SH-SY5Y (cell line): ENCODE data around the gene INSIG1.

Source experiments
- GATA2 ChIP-seq: IDR thresholded peaks from 2 replicates; pipeline ENCODE4 v1.6.1; 2011; ENCODE audit warnings: mild to moderate bottlenecking, low read depth, low read length
- GATA3 ChIP-seq: IDR thresholded peaks from 2 replicates; pipeline ENCODE4 v1.6.1; 2011; ENCODE audit warnings: low read depth, mild to moderate bottlenecking, low read length, moderate library complexity

INSIG1 gene

GRCh38 chr7:155297517-155298287 is at the start of gene INSIG1:
INSIG1 (plus strand) TSS chr7:155297878; CDS start chr7:155298286, 408 bp downstream.
- no peak for TF ChIP-seq GATA2
- no peak for TF ChIP-seq GATA3

GRCh38 chr7:155248366-155248756 is 49.3 kb upstream of the INSIG1 start:
- TF ChIP-seq GATA2: no peak
- no peak for TF ChIP-seq GATA3

DNA sequence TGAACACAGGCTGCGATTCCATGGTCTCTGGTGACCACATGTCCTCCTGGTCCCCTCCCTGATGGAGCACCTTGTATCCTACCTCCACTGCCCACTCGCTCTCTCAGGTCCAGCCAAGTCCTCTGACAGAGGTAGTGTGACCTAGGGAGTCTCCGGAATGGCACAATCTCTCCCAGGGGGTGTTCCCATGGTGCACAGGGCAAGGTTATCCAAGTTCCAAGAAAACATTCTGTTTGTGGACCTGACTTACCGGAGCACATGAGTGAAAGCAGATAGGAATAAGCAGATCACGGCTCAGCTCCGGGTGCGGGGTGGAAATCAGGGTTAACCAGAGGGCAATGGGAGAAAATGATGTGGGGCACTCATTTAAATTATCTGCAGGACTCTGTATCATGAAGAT is 45.8 kb upstream of the INSIG1 start:
- TF ChIP-seq GATA3 (no peak), GATA2 (no peak)

- TF ChIP-seq GATA3: no peak
- TF ChIP-seq GATA2: no peak
Observed at GRCh38 chr7:155252444-155252887, 45.2 kb upstream of the INSIG1 start.

DNA sequence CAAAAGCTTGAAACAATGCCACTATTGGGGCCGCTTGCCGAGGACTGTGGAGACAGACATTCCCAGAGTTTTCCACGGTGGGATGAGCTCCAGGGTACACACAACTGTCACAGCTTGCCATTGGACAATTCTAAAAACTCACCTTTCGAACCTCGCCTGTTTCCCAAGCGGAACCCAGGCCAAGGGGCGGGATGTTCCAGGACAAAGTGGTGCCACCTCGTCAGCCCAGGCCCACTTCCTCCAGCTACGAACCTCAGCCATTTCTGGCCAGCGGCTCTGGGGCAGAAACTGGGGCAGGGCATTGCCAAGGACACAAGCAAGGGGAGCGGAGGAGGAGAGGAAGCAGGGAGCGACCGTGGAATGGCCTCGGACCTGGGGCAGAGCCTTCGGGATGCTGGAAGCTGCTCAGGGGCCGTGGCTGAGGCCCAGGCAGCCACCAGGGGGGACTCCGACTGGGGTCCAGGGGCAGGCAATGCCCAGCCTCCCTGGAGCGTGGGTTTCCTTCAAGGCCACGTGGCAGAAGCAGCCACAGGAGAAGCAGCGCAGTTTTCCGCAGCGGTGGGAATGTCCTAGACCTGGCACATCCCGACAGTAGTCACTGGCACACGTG is 44.7 kb upstream of the INSIG1 start:
- TF ChIP-seq GATA3 (no peak), GATA2 (no peak)

DNA sequence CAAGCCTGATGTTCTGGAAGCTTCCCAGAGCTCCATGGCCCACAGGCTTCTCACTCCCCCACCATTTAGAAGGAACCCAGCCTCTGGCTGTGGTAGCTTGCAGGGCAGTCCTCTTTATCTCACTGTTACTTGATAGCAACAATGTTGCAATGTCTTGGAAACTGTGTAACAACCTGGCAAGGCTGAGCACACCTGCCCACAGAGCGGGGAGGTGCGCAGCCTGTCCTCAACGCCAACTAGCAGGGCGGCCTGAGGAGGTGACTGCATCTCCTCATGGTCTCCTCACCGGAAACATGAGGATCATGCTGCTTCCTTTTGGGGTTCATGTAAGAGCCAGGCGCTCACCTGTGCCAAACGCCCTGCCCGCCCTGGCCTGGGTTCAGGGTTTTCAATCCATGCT is 43.7 kb upstream of the INSIG1 start:
- no peak for TF ChIP-seq GATA2
- no peak for TF ChIP-seq GATA3

DNA sequence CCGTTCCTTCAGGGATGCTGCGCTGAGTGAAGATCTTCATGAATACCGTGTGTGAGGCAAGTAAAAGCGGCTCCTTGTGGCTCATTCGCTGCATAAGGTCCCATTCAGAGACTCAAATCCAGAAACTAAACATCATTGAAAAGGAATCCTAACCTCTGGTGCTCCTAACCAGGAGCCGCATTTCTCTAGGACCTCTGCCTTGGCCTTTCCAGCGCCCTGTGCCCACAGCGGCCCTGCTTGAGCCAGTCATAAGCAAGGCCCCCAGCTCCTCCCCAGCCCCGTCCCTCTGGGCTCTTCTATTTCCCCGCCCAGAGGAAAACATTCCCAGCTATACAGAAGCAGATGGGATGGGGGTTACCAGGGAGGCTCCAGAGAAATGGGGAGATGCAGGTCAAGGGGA is 42.6 kb upstream of the INSIG1 start:
- no peak for TF ChIP-seq GATA2
- no peak for TF ChIP-seq GATA3

DNA sequence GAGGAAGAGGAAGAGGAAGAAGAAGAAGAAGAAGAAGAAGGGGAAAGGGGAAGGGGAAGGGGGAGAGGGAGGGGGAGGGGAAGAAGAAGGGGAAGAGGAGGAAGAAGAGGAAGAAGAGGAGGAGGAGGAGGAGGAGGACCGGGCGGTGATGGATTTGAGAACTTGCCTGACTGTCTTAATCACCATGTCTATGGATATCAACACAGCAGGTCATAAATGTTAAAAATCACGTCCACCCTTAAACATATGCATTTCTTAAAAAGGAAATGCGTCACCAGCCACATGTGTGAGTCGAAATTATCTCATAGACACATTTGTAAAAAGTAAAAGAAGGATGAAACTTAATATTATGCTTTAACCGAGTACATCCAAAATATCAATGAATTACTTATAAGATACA is 42.1 kb upstream of the INSIG1 start:
- TF ChIP-seq GATA2: no peak
- TF ChIP-seq GATA3: no peak

GRCh38 chr7:155256081-155256760 is 41.5 kb upstream of the INSIG1 start:
- TF ChIP-seq GATA3 (no peak), GATA2 (no peak; the same call in 1 of the 2 replicates)

DNA sequence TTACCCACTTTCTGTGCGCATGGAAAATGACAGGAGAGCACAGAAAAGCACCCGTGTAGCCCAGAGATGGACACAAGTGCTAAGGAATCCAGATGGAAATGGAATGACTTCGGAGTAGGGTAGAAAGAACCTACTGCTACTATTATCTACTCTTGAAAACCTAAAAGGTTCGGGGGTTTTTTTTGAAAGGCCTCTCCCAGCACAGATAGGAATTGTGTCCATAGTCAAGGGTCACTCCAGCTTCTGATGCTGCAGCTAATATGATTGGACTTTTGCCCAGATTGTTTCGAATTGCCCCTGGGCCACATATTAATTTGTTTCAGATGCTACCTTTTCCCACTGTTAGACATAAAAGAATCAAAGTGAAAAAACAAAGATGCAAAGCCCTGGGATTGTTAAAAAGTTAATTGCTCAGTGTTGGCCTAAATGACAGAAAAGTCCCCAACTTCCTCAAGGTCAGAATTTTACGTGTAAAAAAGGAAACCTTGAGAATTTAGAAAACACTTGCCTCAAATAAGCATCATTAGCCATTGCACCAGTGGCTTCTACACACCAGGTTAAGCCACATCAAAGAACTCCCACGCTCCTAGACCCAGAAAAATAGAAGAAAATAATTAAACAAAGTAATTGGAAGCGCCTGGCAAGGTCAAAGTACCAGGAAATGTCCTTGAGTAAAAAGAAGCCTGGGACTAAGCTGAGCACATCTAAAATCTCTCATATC is 40.8 kb upstream of the INSIG1 start:
- TF ChIP-seq GATA3: no peak
- TF ChIP-seq GATA2: no peak

DNA sequence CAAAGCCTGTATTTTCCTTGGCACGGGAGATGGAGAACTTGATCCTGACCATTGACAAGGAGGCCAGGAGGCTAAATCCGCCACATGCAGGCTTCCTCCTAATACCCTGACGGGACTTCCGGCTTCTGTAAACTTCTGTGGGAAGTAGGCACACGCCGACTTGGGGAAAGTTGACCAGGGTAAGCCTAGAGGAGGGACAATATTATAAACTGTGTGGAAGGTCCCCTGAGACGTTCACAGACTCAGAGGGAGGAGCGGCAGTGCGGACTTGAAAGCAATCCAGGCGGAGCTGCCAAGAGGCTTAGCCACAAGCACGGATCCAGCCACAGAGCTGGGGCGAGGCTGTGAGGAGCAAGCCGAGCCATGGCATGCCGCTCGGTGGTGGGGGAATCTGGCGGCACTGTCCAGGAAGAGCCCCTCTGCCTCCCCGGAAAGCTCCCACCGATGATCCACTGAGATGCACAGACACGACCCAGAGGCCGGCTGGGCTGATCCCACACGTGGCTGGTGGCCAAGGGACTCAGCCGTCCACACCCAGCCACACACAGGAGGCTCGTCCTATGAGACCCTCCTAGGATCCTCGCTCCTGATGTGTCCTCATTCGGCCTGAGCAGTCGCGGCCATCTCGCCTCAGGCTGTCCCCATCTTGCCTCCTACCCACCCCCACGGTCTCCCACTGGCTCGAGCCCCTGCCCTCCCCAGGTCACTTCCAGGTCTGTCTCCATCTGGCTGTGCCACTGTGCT is 40.0 kb upstream of the INSIG1 start:
- TF ChIP-seq GATA3 (no peak), GATA2 (peak; percentile 66)

DNA sequence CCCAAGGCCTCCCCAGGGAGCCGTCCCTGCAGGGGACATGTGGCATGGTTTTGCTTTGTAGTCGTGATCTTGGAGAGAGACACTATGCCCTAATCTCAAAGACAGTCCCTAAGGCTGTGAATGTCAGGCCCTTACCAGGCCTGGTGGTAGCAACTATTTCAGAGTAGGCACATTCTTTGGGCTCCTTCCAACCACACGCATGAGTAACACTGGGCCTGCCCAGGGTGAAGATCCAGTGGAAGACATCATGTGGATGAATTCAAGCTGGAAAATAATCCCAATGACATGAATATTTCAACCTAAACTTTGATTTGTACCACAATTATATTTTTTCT is 39.5 kb upstream of the INSIG1 start:
- no peak for TF ChIP-seq GATA3
- TF ChIP-seq GATA2: no peak

DNA sequence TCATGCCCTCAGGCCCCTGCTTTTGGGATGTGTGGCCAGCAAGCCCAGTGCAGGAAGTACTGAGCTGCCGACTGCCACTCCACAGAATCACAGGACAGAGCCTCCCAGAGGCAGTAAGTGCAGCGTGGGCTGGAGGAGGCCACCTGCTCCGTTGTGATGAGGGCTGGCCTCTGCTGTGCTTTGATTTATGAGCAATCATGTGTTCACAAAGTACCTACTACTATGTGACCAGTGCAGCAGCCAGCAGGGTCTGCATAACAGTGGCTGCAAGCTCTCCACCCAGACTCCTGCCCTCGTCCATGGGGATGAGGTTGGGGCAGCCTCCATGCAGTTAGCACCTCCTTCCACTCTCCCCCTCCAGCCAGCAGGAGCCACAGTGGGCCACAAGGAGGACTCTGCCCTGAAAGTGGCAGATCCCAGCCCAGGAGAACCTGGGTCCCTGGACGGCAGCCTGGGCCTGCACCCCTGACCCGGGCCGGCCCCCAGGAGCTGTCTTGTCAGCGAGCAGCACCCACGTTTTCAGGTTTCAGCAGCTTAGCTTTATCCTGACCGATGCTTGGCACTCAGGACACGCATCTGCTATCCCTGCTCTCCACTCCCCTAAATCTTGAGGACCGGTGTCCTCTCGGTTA is 37.7 kb upstream of the INSIG1 start:
- TF ChIP-seq GATA3: no peak
- TF ChIP-seq GATA2: no peak
